ENCODE data around the gene C9orf78. TPM values are rescaled to one million over a fixed set of nuclear protein-coding genes. Genes with fewer than 3 reads are reported as not detected.

Gene C9orf78
- total RNA-seq = 34.1 and 42.7 TPM in 2 replicates

- Mint-ChIP-seq H3K36me3 (ENCODE audit: low read depth) (peaks cover 31% of the 10 kb centered on the region), H3K27ac (peak within 1 kb of the TSS; percentile 98), H3K27me3 (no peaks in the 10 kb centered on the region), H3K4me3 (peak within 1 kb of the TSS; percentile 99), H3K4me1 (peaks cover 46% of the 10 kb centered on the region), H3K9me3 (no peaks in the 10 kb centered on the region)
- ATAC-seq (ENCODE audit: low read depth) (peak; percentile 96), DNase-seq (peak; percentile 97)
- intact Hi-C loops (cut with micrococcal nuclease) = loop anchor here (1.0 to 5.0 kb wide), 5 partner anchors 11 to 405 kb away; partner anchors contain the start of genes FNBP1, TOR1A and TOR1B
- TF ChIP-seq CTCF (IDR thresholded peaks at IDR 0.05) = no peak
- CTCF ChIA-PET = interaction anchor here (0.9 to 3.0 kb wide), 2 partner anchors 11 to 50 kb away, joined by 3 to 13 read pairs; no protein-coding TSS in a partner anchor
- POLR2A ChIA-PET = interaction anchor here (0.6 to 3.5 kb wide), 18 partner anchors 9 to 1464 kb away, joined by 3 to 28 read pairs (median 4); partner anchors contain the start of genes TOR1A and URM1
Measured at GRCh38 chr9:129835128-129835859, at the start of gene C9orf78, which contains the start of gene USP20. Gene C9orf78 (minus strand): TSS chr9:129835275. CDS start chr9:129835221, 54 bp downstream. Gene USP20 (plus strand): TSS chr9:129835458. CDS start chr9:129852556, 17,098 bp downstream.

- H3K4me1 Mint-ChIP-seq = peaks cover 59% of the 10 kb centered on the region
- H3K27ac Mint-ChIP-seq = peak overlapping the region; percentile 98
- H3K9me3 Mint-ChIP-seq = no peaks in the 10 kb centered on the region
- no peaks in the 10 kb centered on the region for H3K27me3 Mint-ChIP-seq
- peaks cover 41% of the 10 kb centered on the region for H3K36me3 Mint-ChIP-seq (ENCODE audit: low read depth)
- intact Hi-C loops (cut with micrococcal nuclease) = loop anchor here (1.0 to 10.0 kb wide), 8 partner anchors 34 to 745 kb away; partner anchors contain the start of genes C9orf78, TOR1B and USP20
- ATAC-seq (ENCODE audit: low read depth) (peak; percentile 61), DNase-seq (peak; percentile 92)
- ChIA-PET POLR2A (interaction anchor here (0.5 to 8.6 kb wide), 14 partner anchors 10 to 244 kb away, joined by 3 to 109 read pairs (median 5); partner anchors contain the start of genes C9orf78, FNBP1 and USP20), CTCF (interaction anchor here (0.8 to 1.7 kb wide), 11 partner anchors 13 to 223 kb away, joined by 3 to 13 read pairs (median 5); partner anchors contain the start of genes C9orf78 and USP20)
- peak overlapping the region; percentile 84 for H3K4me3 Mint-ChIP-seq
- no peak for TF ChIP-seq CTCF (IDR thresholded peaks at IDR 0.05)
Measured at GRCh38 chr9:129884220-129885017, 49.3 kb upstream of the C9orf78 start.

- Mint-ChIP-seq H3K36me3 (ENCODE audit: low read depth) (peaks cover 37% of the 10 kb centered on the region), H3K27ac (no peak overlapping the region), H3K4me3 (no peak overlapping the region), H3K27me3 (no peaks in the 10 kb centered on the region), H3K4me1 (peaks cover 35% of the 10 kb centered on the region), H3K9me3 (no peaks in the 10 kb centered on the region)
- intact Hi-C loops (cut with micrococcal nuclease) = loop anchor here (10.0 kb wide), 1 partner anchor 473 kb away; no protein-coding TSS in a partner anchor
- DNase-seq (no peak), ATAC-seq (ENCODE audit: low read depth) (no peak)
- ChIA-PET POLR2A (interaction anchor here (1.1 kb wide), 1 partner anchor 259 kb away, joined by 3 read pairs; no protein-coding TSS in a partner anchor), CTCF (no interaction called here)
- TF ChIP-seq CTCF (IDR thresholded peaks at IDR 0.05) = no peak
Measured at GRCh38 chr9:129881547-129882324, 46.7 kb upstream of the C9orf78 start.

GRCh38 chr9:129880654-129881546 is 45.8 kb upstream of the C9orf78 start:
- no peak overlapping the region for H3K4me3 Mint-ChIP-seq
- H3K27me3 Mint-ChIP-seq = no peaks in the 10 kb centered on the region
- H3K36me3 Mint-ChIP-seq (ENCODE audit: low read depth) = peaks cover 41% of the 10 kb centered on the region
- intact Hi-C loops (cut with micrococcal nuclease) = loop anchor here (10.0 kb wide), 1 partner anchor 474 kb away; no protein-coding TSS in a partner anchor
- DNase-seq = no peak
- H3K9me3 Mint-ChIP-seq = no peaks in the 10 kb centered on the region
- no peak for TF ChIP-seq CTCF (IDR thresholded peaks at IDR 0.05)
- POLR2A ChIA-PET = no interaction called here
- peaks cover 28% of the 10 kb centered on the region for H3K4me1 Mint-ChIP-seq
- CTCF ChIA-PET = no interaction called here
- no peak for ATAC-seq (ENCODE audit: low read depth)
- no peak overlapping the region for H3K27ac Mint-ChIP-seq
